AG04450 (cell line): ENCODE measurements around the gene ACAN. TPM values are rescaled to one million over a fixed set of nuclear protein-coding genes. Genes with fewer than 3 reads are reported as not detected.

Source experiments
- CTCF ChIA-PET: fragments of 300-600, 350-600 bp; formaldehyde crosslinking; extraction: SDS; loops from one replicate; lab custom pipeline; 2022; ENCODE audit warnings: antibody characterized with exemption, inconsistent platforms; lab: Charles Lee
- POLR2A ChIA-PET: fragments of 350-600 bp; formaldehyde crosslinking; extraction: SDS; loops from one replicate; lab custom pipeline; 2021; ENCODE audit warnings: antibody characterized with exemption, inconsistent platforms; lab: Yijun Ruan, JAX
- DNase-seq: peaks from one replicate; pipeline ENCODE4 v3.0.0-alpha.2; 2011; ENCODE audit warnings: low read depth, low spot score
- H3K27ac ChIP-seq: one replicate; pipeline ENCODE4 v1.5.1; 2012; ENCODE audit warnings: low read depth, low read length, control low read depth
- H3K27me3 ChIP-seq: one replicate; pipeline ENCODE4 v1.6.0; 2012; ENCODE audit warnings: low read length; ENCODE audit not compliant: control insufficient read depth, insufficient read depth
- H3K4me3 ChIP-seq: 2 replicates; pipeline ENCODE4 v1.5.1; 2011; ENCODE audit warnings: mild to moderate bottlenecking, low read depth, low read length, control low read depth
- H3K9me3 ChIP-seq: 2 replicates; pipeline ENCODE4 v1.5.1; 2012; ENCODE audit warnings: low read length; ENCODE audit not compliant: control insufficient read depth, insufficient read depth
- polyA plus RNA-seq: library from polyadenylated mRNA; depleted of rRNA; stranded (reverse); fragments of >200 nt; gene quantifications from 2 replicates; pipeline ENCODE4 v1.2.3, GENCODE V29; 2011
- TF ChIP-seq, protein P1 (sequence below): IDR thresholded peaks from 2 replicates; pipeline ENCODE4 v1.5.1; 2011; ENCODE audit warnings: low read depth, low read length, control low read depth, inconsistent platforms

Gene ACAN
- polyA plus RNA-seq, 1 experiment, result 0.20 TPM

DNA sequence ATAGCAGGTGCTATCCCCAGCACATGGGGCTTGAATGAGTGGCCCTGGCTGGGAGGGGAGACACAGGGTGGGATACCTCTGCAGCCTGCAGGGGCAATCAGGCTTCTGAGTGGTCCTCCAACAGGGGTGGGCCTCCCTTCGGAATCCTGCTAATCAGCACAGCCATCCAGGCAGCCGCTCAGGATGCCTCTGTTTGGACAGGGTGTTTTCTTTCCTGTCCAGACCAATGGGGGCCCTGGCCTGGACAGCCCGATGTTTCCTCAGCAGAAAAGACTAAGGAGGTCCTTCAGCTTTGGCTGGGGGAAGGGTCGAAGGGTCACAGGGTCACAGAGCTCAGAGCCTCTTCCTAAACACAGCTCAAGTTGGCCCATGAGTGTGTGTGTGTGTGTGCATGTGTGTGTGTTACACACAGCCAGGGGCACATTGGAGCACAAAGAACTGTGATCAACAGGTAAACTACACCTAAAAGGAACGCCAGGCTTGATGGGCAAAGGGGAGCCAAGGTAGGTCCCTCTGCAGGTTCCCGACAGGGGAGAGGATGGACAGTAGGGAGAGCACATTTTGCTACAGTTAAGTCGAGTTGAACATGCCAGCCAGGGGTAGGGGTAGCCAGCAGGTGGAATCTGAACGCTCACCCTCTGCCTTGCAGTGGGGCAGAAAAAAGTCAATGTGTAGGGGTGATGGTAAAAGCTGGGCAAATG, 93.2 kb downstream of the ACAN start:
- TF ChIP-seq, protein P1, sequence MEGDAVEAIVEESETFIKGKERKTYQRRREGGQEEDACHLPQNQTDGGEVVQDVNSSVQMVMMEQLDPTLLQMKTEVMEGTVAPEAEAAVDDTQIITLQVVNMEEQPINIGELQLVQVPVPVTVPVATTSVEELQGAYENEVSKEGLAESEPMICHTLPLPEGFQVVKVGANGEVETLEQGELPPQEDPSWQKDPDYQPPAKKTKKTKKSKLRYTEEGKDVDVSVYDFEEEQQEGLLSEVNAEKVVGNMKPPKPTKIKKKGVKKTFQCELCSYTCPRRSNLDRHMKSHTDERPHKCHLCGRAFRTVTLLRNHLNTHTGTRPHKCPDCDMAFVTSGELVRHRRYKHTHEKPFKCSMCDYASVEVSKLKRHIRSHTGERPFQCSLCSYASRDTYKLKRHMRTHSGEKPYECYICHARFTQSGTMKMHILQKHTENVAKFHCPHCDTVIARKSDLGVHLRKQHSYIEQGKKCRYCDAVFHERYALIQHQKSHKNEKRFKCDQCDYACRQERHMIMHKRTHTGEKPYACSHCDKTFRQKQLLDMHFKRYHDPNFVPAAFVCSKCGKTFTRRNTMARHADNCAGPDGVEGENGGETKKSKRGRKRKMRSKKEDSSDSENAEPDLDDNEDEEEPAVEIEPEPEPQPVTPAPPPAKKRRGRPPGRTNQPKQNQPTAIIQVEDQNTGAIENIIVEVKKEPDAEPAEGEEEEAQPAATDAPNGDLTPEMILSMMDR, result no peak
- Histone ChIP-seq H3K9me3 (no peaks in the 10 kb centered on the region; the same call in 1 of the 2 replicates), H3K27me3 (no peaks in the 10 kb centered on the region), H3K4me3 (no peak overlapping the region), H3K27ac (no peak overlapping the region)
- DNase-seq, result no peak
- POLR2A ChIA-PET, result interaction anchor here (0.6 to 1.1 kb wide), 3 partner anchors 18 to 242 kb away, joined by 3 to 4 read pairs (median 3); no protein-coding TSS in a partner anchor
- CTCF ChIA-PET, result interaction anchor here (0.7 to 6.5 kb wide), 9 partner anchors 8 to 1292 kb away, joined by 3 to 37 read pairs (median 8); no protein-coding TSS in a partner anchor

DNA sequence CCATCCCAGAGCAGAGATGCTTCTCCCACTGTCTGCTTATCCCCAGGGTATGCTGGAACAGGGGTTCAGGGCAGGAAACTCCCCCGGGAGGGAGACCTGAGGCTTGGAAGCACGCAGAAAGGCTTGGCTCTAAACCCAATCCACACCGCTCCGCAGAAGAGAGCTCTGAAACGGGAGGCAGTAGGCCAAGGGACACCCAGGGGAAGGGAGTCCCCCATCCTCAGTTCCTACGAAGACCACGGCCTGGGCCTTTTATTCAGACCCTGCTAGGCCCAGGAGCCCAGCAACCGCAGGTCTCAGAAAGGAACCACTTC, 93.9 kb downstream of the ACAN start:
- TF ChIP-seq, protein P1, result no peak
- no peaks in the 10 kb centered on the region for H3K27me3 ChIP-seq
- H3K9me3 ChIP-seq, result no peaks in the 10 kb centered on the region; the same call in 1 of the 2 replicates
- H3K27ac ChIP-seq, result no peak overlapping the region
- DNase-seq, result no peak
- ChIA-PET POLR2A (interaction anchor here (0.6 kb wide), 1 partner anchor 17 kb away, joined by 3 read pairs; no protein-coding TSS in a partner anchor), CTCF (interaction anchor here (0.5 to 2.4 kb wide), 8 partner anchors 11 to 285 kb away, joined by 3 to 15 read pairs (median 4); no protein-coding TSS in a partner anchor)
- no peak overlapping the region for H3K4me3 ChIP-seq

DNA sequence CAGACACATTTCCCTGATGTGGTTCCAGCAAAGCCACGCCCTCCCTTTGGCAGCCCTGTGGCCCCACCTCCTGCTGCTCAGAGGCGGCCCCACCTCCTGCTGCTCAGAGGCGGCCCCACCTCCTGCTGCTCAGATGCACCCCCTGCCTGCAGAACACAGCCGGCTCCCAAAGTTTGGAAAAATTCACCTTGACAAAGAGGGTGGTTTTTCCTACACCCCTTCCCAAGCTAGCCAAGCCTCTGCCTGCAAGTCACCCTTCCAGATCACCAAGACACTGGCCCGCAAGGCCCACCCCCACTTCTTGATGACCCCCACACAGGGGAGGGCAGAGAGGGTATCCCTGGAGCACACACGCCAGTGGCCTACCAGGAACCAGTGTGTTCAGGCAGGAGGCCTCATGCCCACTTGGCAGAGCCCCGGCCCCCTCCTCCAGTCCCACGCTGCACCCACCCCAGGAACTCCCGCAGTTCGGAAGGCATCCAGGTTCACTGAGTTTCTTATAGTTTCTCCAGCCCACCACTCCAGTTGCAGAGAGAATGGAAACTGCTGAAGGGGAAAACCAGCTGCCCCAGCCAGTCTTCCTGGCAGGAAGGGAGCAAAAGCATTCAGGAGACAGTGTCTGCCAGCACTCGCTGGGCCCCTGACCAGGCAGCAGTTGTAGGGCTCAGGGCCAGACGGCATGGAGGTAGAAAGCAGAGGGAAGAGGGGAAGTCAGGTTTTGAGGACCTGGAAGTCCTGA, 94.4 kb downstream of the ACAN start:
- TF ChIP-seq, protein P1, result peak; percentile 76
- peak overlapping the region; percentile 1 for H3K27ac ChIP-seq
- no peak overlapping the region for H3K4me3 ChIP-seq
- POLR2A ChIA-PET, result interaction anchor here (0.7 kb wide), 1 partner anchor 434 kb away, joined by 6 read pairs; no protein-coding TSS in a partner anchor
- CTCF ChIA-PET, result interaction anchor here (0.5 to 2.4 kb wide), 12 partner anchors 11 to 286 kb away, joined by 3 to 15 read pairs (median 4); no protein-coding TSS in a partner anchor
- no peaks in the 10 kb centered on the region; the same call in 1 of the 2 replicates for H3K9me3 ChIP-seq
- no peaks in the 10 kb centered on the region for H3K27me3 ChIP-seq
- no peak for DNase-seq

DNA sequence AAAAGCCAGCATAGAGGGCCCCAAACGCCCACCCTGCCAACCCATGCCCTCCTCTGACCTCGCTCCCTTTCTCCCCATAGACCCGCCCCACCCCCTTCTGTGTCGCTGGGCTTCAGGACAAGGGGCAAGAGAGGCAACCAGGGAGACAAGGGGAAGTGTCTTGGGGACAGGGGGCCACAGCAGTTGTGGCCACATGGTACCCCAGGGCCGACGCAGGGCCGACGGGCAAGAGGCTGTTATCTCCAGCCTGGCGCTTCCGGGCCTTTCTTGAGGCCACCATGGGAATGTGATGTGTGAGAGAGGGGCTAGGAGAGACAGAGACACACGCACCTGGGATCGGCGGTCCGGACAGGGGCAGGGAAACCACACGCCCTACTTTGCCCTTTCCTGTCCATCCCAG, 95.5 kb downstream of the ACAN start:
- POLR2A ChIA-PET, result no interaction called here
- CTCF ChIA-PET, result interaction anchor here (0.6 to 2.4 kb wide), 6 partner anchors 9 to 304 kb away, joined by 3 to 15 read pairs (median 8); no protein-coding TSS in a partner anchor
- Histone ChIP-seq H3K27ac (no peak overlapping the region), H3K27me3 (no peaks in the 10 kb centered on the region), H3K9me3 (no peaks in the 10 kb centered on the region; the same call in 1 of the 2 replicates), H3K4me3 (no peak overlapping the region)
- DNase-seq, result no peak
- TF ChIP-seq, protein P1, result no peak
